Measurements from ENCODE around the gene CDC6. TPM values are rescaled to one million over a fixed set of nuclear protein-coding genes. Genes with fewer than 3 reads are reported as not detected.

The CDC6 gene
- total RNA-seq, 1 donor from 2014 or later = 49.2 TPM

DNA sequence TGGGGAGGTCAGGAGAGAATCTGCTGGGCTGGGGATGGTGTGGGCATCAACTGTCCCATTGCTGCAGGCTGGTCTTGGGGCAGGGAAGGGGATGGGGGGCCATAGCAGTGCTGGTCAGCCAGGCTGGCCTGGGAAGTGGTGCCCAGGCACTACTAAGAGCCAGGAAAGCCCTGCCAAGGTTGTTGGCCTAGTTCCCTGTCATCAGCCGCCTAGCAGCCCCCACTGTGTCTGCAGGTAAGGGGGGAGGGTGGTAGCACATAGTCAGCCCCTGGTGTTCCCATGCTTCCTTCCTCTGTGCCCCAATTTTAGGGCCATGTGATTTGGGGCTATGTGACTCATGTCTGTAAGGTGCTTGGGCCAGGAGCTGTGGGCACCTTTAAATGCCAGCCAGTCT is 59.1 kb downstream of the CDC6 start:
- H3K4me3 ChIP-seq (ENCODE audit: low read depth, low read length) = no peak overlapping the region
- DNase-seq (ENCODE audit: low read depth) = no peak
- TF ChIP-seq, protein P1, sequence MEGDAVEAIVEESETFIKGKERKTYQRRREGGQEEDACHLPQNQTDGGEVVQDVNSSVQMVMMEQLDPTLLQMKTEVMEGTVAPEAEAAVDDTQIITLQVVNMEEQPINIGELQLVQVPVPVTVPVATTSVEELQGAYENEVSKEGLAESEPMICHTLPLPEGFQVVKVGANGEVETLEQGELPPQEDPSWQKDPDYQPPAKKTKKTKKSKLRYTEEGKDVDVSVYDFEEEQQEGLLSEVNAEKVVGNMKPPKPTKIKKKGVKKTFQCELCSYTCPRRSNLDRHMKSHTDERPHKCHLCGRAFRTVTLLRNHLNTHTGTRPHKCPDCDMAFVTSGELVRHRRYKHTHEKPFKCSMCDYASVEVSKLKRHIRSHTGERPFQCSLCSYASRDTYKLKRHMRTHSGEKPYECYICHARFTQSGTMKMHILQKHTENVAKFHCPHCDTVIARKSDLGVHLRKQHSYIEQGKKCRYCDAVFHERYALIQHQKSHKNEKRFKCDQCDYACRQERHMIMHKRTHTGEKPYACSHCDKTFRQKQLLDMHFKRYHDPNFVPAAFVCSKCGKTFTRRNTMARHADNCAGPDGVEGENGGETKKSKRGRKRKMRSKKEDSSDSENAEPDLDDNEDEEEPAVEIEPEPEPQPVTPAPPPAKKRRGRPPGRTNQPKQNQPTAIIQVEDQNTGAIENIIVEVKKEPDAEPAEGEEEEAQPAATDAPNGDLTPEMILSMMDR (conservative IDR thresholded peaks at IDR 0.05; ENCODE audit: low read depth, low read length) = no peak

DNA sequence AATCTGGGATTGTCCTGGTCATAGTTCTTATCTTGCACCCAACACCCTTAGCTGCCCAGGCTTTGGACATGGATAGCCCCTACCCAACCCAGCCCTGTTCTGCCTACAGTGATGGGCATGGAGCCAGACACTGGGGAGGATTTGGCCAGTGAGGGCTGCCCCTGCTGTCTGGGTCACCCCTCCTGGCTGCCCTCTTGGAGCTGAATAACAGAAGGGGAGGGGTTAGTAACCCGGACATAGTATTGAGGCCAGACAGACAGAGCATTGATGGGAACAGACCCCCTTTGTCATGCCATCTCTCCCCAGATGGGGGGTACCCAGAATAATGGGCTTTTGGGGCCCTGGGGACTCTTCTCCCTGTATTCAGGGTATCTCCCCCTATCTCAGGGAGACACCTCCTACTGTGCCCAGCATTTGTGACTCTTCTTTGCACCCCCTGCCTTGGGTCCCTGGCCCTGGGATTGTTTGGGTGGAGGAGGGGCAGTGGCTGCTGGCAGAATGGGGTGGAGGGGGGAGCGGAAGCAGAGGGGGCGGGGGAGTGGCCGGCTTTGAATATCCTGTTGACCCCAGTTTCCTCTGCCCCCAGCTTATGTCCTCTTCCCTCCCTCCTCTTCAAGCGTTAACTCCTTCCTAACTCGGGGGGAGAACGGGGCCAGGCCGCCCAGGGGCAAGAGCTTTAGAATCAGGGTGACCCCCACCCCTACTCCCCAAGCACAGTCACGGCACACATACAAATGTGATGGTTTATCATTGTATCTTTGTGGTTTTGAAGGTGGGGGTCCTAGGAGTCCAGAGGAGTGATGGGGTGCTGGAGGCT is 59.8 kb downstream of the CDC6 start:
- TF ChIP-seq, protein P1 (conservative IDR thresholded peaks at IDR 0.05; ENCODE audit: low read depth, low read length) = no peak
- DNase-seq (ENCODE audit: low read depth) = no peak

DNA sequence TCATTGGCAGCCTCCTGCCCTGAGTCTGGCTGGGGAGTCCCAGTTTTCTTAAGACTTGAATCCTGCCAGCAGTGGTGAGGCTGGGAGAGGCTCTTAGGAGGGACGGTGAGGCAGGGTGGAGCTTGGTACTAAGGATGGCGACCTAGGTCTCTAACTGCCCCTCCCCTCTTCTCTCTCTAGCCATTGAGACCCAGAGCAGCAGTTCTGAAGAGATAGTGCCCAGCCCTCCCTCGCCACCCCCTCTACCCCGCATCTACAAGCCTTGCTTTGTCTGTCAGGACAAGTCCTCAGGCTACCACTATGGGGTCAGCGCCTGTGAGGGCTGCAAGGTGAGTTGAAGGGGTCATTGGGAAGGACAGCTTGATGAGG is 60.4 kb downstream of the CDC6 start:
- H3K4me3 ChIP-seq (ENCODE audit: low read depth, low read length) = no peak overlapping the region
- TF ChIP-seq, protein P1 (conservative IDR thresholded peaks at IDR 0.05; ENCODE audit: low read depth, low read length) = no peak
- no peak for DNase-seq (ENCODE audit: low read depth)

More for the DNA sequence above, 59.8 kb downstream of the CDC6 start:
- no peak overlapping the region for H3K4me3 ChIP-seq (ENCODE audit: low read depth, low read length)

DNA sequence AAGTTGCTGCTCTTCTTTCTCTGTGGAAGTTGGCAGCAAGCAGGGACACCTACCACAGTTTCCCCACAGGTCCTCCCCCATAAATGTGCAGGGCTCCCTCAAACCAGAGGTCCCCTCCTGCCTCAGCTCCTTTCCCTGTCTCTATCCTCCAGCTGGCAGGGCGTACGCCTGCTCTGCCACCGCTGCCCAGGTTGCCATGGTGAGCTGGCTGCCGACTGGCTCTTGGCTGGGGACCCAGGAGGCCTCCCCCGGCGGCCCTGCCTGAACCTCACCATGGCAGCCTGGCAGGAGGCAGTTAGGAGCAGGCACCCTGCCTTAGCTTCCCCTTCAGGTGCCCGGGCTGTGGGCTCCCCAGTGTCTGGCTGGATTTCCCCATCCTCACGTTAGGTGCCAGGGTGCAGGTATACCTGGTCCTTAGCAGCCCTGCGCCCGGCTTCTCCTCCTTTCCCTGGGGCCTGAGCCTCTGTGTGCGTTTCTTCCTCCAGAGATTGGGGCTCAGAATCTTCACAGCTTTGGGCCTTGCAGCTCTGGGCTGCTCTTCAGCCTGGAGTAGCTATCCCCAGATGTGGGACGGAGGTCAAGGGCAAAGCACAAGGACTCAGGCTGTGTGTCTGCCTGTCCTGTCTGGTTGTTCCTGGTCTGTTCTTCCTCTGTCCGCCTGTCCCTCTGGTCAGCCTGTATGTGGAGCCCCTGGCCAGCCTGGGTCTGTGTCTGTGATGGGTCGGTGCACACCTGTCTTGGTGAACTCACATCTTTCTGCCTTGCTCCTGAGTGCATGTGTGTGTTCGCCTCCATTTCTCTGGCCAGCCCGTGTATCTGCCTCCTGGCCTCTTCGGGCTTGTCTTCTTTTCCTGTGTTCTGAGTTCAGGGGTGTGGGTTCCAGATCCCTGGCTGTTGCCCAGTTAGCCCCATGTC is 61.1 kb downstream of the CDC6 start:
- H3K4me3 ChIP-seq (ENCODE audit: low read depth, low read length) = no peak overlapping the region
- DNase-seq (ENCODE audit: low read depth) = no peak
- TF ChIP-seq, protein P1 (conservative IDR thresholded peaks at IDR 0.05; ENCODE audit: low read depth, low read length) = no peak

DNA sequence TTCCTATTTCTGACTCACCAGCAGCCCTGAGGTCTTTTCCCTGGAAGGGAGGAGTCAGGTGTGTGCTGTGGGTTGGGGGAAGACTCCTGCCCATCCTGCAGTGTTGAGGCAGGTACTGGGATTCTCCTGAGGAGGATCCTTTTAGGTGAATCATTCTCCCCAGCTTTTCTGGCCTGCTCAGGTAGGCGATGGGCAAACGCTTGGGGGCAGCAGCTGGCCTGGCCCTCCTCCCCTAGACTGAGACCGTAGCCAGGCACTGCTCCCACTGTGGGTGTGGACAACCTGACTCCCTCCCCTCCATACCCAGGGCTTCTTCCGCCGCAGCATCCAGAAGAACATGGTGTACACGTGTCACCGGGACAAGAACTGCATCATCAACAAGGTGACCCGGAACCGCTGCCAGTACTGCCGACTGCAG is 61.8 kb downstream of the CDC6 start:
- TF ChIP-seq, protein P1 (conservative IDR thresholded peaks at IDR 0.05; ENCODE audit: low read depth, low read length) = no peak
- no peak for DNase-seq (ENCODE audit: low read depth)
- no peak overlapping the region for H3K4me3 ChIP-seq (ENCODE audit: low read depth, low read length)

DNA sequence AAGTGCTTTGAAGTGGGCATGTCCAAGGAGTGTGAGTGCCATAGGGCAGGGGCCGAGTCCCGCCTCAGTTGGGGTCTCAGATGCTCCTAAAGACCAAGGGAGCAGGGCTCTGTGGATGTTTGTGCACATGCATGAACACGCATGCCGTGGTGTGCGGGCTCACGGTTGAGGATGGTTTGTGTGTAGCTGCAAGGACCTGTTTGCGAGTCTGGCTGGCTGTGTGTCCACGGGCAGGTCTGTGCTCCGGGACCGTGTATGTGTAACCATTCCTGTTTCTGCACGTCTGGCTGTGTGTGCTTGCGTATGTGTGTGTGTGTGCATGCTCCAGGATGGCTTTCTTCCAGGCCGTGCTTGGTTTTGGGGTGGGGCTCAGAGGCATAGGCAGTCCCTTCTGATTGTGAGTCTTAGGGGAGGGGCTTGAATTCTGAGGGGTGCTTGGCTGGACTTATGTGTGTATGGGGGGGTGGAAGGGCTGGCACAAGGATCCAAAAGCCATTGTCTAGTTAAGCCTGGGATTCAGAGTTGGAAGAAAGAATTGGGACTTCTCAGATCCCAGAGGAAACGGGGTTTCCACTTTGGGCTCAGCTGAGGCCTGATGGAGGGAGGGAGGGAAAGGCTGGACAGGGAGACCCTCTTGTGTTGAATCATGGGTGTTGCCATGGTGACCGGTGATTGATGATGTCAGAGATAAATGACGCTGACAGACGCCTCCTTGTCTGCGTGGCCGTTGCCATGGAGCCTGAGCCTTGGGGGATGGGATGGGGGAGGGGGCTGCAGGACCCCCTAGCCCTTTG is 62.4 kb downstream of the CDC6 start:
- H3K4me3 ChIP-seq (ENCODE audit: low read depth, low read length) = no peak overlapping the region
- DNase-seq (ENCODE audit: low read depth) = no peak
- TF ChIP-seq, protein P1 (conservative IDR thresholded peaks at IDR 0.05; ENCODE audit: low read depth, low read length) = no peak

Data from epithelial cell of proximal tubule (primary cell).